HG03460 (cell line): Measurements from ENCODE around the gene PLET1.

Experiments
- ATAC-seq: cut with Tn5 transposase; IDR thresholded peaks from one replicate; pipeline ENCODE4 v1.9.1; 2021; ENCODE audit not compliant: unreplicated experiment

PLET1 gene

GRCh38 chr11:112248201-112248600 is 12.5 kb downstream of the PLET1 start:
- ATAC-seq: no peak

- no peak for ATAC-seq
Observed at GRCh38 chr11:112247201-112247600, 13.5 kb downstream of the PLET1 start.

GRCh38 chr11:112241486-112241885 is 19.2 kb downstream of the PLET1 start:
- no peak for ATAC-seq

GRCh38 chr11:112238041-112238440 is 22.6 kb downstream of the PLET1 start:
- ATAC-seq: no peak

- ATAC-seq: no peak
Observed at GRCh38 chr11:112237451-112237850, 23.2 kb downstream of the PLET1 start.

GRCh38 chr11:112235750-112236390 is 24.8 kb downstream of the PLET1 start:
- ATAC-seq: peak; percentile 64

GRCh38 chr11:112231952-112232351 is 28.7 kb downstream of the PLET1 start:
- no peak for ATAC-seq

- no peak for ATAC-seq
Observed at GRCh38 chr11:112229746-112230433, 30.8 kb downstream of the PLET1 start.

- ATAC-seq: no peak
Observed at GRCh38 chr11:112229159-112229558, 31.5 kb downstream of the PLET1 start.

- ATAC-seq: no peak
Observed at GRCh38 chr11:112228706-112229105, 32.0 kb downstream of the PLET1 start.

- ATAC-seq: no peak
Observed at GRCh38 chr11:112227471-112227870, 33.2 kb downstream of the PLET1 start.

GRCh38 chr11:112226831-112227401 is 33.7 kb downstream of the PLET1 start:
- peak; percentile 48 for ATAC-seq

- ATAC-seq: peak; percentile 96
Observed at GRCh38 chr11:112226062-112226830, 34.4 kb downstream of the PLET1 start, which contains the start of gene PTS. PTS (plus strand) TSS chr11:112226428; CDS start chr11:112226444, 16 bp downstream.

GRCh38 chr11:112225753-112226061 is 35.0 kb downstream of the PLET1 start:
- no peak for ATAC-seq

- no peak for ATAC-seq
Observed at GRCh38 chr11:112223754-112224532, 36.7 kb downstream of the PLET1 start.

GRCh38 chr11:112223121-112223520 is 37.5 kb downstream of the PLET1 start:
- no peak for ATAC-seq

- ATAC-seq: no peak
Observed at GRCh38 chr11:112222303-112222702, 38.4 kb downstream of the PLET1 start.

- no peak for ATAC-seq
Observed at GRCh38 chr11:112221274-112221835, 39.3 kb downstream of the PLET1 start.

GRCh38 chr11:112219476-112220232 is 41.0 kb downstream of the PLET1 start:
- peak; percentile 97 for ATAC-seq

GRCh38 chr11:112216561-112217105 is 44.0 kb downstream of the PLET1 start:
- ATAC-seq: no peak
